ENCODE data around the gene TGFB1. TPM values are rescaled to one million over a fixed set of nuclear protein-coding genes. Genes with fewer than 3 reads are reported as not detected.

TGFB1 gene
- total and polyA plus RNA-seq, 2 of the 13 experiments (the other 11 are each of a cell fraction or from before 2014, with no cell fraction given) = 4.1 to 5.4 TPM

DNA sequence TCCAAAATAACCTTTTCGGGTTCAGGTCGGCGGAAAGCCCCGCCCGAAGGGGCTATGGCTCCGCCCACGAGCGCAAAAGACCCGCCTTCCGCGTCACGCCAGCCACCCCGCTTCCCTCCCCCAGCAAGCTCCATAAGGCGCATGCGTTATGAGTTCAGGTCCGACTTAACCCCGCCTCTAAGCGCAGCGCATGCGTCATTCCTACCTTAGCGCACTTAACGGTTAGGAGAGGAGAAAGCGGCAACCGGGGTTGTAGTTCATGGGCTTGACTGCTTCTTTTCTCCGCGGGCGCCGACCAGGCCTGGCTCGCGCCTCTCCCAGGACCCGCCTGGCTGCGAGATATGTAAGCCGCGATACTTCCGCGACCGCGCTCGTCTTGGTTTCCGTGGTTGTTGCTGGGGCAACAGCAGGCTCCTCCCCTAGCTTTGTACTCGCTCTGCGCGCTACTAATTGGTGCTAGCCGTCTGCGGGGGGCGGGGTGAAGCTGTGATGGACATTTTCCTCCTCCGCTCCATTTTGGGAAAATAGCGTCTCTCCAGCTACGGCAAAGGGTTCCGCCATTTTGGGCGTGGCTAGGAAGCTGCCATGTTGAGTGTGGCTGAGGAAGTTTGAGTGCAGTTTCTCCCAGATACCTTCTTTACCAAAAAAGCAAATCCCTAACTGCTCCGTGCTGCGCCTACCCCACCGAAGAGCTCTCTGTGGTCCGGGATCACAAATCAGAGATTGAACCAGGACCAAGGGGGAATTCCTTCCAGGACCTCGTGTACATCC, 10.2 kb upstream of the TGFB1 start, which contains the start of gene B9D2 (continued):
- TF ChIP-seq, protein P1, sequence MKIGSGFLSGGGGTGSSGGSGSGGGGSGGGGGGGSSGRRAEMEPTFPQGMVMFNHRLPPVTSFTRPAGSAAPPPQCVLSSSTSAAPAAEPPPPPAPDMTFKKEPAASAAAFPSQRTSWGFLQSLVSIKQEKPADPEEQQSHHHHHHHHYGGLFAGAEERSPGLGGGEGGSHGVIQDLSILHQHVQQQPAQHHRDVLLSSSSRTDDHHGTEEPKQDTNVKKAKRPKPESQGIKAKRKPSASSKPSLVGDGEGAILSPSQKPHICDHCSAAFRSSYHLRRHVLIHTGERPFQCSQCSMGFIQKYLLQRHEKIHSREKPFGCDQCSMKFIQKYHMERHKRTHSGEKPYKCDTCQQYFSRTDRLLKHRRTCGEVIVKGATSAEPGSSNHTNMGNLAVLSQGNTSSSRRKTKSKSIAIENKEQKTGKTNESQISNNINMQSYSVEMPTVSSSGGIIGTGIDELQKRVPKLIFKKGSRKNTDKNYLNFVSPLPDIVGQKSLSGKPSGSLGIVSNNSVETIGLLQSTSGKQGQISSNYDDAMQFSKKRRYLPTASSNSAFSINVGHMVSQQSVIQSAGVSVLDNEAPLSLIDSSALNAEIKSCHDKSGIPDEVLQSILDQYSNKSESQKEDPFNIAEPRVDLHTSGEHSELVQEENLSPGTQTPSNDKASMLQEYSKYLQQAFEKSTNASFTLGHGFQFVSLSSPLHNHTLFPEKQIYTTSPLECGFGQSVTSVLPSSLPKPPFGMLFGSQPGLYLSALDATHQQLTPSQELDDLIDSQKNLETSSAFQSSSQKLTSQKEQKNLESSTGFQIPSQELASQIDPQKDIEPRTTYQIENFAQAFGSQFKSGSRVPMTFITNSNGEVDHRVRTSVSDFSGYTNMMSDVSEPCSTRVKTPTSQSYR (CRISPR knock-in tag; IDR thresholded peaks at IDR 0.05; ENCODE audit: borderline replicate concordance) = peak; percentile 10; the same call in 1 of the 2 replicates
- TF ChIP-seq, protein P2, sequence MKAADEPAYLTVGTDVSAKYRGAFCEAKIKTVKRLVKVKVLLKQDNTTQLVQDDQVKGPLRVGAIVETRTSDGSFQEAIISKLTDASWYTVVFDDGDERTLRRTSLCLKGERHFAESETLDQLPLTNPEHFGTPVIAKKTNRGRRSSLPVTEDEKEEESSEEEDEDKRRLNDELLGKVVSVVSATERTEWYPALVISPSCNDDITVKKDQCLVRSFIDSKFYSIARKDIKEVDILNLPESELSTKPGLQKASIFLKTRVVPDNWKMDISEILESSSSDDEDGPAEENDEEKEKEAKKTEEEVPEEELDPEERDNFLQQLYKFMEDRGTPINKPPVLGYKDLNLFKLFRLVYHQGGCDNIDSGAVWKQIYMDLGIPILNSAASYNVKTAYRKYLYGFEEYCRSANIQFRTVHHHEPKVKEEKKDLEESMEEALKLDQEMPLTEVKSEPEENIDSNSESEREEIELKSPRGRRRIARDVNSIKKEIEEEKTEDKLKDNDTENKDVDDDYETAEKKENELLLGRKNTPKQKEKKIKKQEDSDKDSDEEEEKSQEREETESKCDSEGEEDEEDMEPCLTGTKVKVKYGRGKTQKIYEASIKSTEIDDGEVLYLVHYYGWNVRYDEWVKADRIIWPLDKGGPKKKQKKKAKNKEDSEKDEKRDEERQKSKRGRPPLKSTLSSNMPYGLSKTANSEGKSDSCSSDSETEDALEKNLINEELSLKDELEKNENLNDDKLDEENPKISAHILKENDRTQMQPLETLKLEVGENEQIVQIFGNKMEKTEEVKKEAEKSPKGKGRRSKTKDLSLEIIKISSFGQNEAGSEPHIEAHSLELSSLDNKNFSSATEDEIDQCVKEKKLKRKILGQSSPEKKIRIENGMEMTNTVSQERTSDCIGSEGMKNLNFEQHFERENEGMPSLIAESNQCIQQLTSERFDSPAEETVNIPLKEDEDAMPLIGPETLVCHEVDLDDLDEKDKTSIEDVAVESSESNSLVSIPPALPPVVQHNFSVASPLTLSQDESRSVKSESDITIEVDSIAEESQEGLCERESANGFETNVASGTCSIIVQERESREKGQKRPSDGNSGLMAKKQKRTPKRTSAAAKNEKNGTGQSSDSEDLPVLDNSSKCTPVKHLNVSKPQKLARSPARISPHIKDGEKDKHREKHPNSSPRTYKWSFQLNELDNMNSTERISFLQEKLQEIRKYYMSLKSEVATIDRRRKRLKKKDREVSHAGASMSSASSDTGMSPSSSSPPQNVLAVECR (CRISPR knock-in tag; IDR thresholded peaks at IDR 0.05; ENCODE audit: borderline replicate concordance) = peak; percentile 83; the same call in 1 of the 2 replicates
- TF ChIP-seq MBNL3 (CRISPR knock-in tag; conservative IDR thresholded peaks at IDR 0.05) = no peak
- TF ChIP-seq, protein P3, sequence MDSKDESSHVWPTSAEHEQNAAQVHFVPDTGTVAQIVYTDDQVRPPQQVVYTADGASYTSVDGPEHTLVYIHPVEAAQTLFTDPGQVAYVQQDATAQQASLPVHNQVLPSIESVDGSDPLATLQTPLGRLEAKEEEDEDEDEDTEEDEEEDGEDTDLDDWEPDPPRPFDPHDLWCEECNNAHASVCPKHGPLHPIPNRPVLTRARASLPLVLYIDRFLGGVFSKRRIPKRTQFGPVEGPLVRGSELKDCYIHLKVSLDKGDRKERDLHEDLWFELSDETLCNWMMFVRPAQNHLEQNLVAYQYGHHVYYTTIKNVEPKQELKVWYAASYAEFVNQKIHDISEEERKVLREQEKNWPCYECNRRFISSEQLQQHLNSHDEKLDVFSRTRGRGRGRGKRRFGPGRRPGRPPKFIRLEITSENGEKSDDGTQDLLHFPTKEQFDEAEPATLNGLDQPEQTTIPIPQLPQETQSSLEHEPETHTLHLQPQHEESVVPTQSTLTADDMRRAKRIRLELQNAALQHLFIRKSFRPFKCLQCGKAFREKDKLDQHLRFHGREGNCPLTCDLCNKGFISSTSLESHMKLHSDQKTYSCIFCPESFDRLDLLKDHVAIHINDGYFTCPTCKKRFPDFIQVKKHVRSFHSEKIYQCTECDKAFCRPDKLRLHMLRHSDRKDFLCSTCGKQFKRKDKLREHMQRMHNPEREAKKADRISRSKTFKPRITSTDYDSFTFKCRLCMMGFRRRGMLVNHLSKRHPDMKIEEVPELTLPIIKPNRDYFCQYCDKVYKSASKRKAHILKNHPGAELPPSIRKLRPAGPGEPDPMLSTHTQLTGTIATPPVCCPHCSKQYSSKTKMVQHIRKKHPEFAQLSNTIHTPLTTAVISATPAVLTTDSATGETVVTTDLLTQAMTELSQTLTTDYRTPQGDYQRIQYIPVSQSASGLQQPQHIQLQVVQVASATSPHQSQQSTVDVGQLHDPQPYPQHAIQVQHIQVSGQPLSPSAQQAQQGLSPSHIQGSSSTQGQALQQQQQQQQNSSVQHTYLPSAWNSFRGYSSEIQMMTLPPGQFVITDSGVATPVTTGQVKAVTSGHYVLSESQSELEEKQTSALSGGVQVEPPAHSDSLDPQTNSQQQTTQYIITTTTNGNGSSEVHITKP (CRISPR knock-in tag; IDR thresholded peaks at IDR 0.05; ENCODE audit: low read depth) = no peak
- 0 out of 2 replicates have a peak, but pooled peaks have one; percentile 26 for TF ChIP-seq TARDBP (CRISPR knock-in tag; IDR thresholded peaks at IDR 0.05)
- TF ChIP-seq ZNF564 (CRISPR knock-in tag; IDR thresholded peaks at IDR 0.05) = no peak
- TF ChIP-seq SRSF1 (optimal IDR thresholded peaks at IDR 0.05; ENCODE audit: low read depth, low read length) = peak; percentile 69
- no peak for TF ChIP-seq SMAD1 (CRISPR knock-in tag; IDR thresholded peaks at IDR 0.05; ENCODE audit: borderline replicate concordance, low read depth)
- TF ChIP-seq HDAC6 (IDR thresholded peaks at IDR 0.05; ENCODE audit: low read depth, low read length) = no peak
- TF ChIP-seq AKAP8 (CRISPR knock-in tag; IDR thresholded peaks at IDR 0.05) = peak; percentile 80; the same call in 1 of the 2 replicates
- peak; percentile 49; the same call in 1 of the 2 replicates for TF ChIP-seq PHF20 (CRISPR knock-in tag; IDR thresholded peaks at IDR 0.05)
- 0 out of 2 replicates have a peak, but pooled peaks have one; percentile 49 for TF ChIP-seq ZSCAN31 (CRISPR knock-in tag; IDR thresholded peaks at IDR 0.05; ENCODE audit: low read depth)
- TF ChIP-seq, protein P4, sequence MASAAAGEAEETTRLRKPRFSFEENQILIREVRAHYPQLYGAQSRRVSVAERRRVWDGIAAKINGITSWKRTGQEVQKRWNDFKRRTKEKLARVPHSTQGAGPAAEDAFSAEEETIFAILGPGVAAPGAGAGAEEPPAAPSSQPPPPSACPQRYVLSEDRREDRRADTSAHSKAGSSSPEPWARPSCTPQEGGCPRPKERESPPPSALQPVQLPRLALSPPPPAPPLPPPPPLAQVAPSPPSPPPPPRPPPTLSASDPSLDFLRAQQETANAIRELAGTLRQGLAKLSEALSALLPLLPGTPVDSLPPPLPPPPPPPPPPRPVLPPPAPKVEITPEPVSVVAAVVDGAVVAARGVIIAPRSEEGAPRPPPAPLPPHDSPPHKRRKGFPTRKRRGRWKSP (CRISPR knock-in tag; IDR thresholded peaks at IDR 0.05) = peak; percentile 45; the same call in 1 of the 2 replicates
- peak; percentile 85 for TF ChIP-seq NFYC (CRISPR knock-in tag; IDR thresholded peaks at IDR 0.05)

Measured in HepG2 (cell line).